Measurements from ENCODE around the gene CCL2. TPM values are rescaled to one million over a fixed set of nuclear protein-coding genes. Genes with fewer than 3 reads are reported as not detected.
"Not testable (repeated sequence)": the region's sequence is repeated elsewhere in the genome, so short reads cannot be mapped to it uniquely, and the experiment has no call there.

Gene CCL2
- total and polyA plus RNA-seq, 2 experiments from 2014 or later = 1.5 to 18.5 TPM

- TF ChIP-seq, protein P1, sequence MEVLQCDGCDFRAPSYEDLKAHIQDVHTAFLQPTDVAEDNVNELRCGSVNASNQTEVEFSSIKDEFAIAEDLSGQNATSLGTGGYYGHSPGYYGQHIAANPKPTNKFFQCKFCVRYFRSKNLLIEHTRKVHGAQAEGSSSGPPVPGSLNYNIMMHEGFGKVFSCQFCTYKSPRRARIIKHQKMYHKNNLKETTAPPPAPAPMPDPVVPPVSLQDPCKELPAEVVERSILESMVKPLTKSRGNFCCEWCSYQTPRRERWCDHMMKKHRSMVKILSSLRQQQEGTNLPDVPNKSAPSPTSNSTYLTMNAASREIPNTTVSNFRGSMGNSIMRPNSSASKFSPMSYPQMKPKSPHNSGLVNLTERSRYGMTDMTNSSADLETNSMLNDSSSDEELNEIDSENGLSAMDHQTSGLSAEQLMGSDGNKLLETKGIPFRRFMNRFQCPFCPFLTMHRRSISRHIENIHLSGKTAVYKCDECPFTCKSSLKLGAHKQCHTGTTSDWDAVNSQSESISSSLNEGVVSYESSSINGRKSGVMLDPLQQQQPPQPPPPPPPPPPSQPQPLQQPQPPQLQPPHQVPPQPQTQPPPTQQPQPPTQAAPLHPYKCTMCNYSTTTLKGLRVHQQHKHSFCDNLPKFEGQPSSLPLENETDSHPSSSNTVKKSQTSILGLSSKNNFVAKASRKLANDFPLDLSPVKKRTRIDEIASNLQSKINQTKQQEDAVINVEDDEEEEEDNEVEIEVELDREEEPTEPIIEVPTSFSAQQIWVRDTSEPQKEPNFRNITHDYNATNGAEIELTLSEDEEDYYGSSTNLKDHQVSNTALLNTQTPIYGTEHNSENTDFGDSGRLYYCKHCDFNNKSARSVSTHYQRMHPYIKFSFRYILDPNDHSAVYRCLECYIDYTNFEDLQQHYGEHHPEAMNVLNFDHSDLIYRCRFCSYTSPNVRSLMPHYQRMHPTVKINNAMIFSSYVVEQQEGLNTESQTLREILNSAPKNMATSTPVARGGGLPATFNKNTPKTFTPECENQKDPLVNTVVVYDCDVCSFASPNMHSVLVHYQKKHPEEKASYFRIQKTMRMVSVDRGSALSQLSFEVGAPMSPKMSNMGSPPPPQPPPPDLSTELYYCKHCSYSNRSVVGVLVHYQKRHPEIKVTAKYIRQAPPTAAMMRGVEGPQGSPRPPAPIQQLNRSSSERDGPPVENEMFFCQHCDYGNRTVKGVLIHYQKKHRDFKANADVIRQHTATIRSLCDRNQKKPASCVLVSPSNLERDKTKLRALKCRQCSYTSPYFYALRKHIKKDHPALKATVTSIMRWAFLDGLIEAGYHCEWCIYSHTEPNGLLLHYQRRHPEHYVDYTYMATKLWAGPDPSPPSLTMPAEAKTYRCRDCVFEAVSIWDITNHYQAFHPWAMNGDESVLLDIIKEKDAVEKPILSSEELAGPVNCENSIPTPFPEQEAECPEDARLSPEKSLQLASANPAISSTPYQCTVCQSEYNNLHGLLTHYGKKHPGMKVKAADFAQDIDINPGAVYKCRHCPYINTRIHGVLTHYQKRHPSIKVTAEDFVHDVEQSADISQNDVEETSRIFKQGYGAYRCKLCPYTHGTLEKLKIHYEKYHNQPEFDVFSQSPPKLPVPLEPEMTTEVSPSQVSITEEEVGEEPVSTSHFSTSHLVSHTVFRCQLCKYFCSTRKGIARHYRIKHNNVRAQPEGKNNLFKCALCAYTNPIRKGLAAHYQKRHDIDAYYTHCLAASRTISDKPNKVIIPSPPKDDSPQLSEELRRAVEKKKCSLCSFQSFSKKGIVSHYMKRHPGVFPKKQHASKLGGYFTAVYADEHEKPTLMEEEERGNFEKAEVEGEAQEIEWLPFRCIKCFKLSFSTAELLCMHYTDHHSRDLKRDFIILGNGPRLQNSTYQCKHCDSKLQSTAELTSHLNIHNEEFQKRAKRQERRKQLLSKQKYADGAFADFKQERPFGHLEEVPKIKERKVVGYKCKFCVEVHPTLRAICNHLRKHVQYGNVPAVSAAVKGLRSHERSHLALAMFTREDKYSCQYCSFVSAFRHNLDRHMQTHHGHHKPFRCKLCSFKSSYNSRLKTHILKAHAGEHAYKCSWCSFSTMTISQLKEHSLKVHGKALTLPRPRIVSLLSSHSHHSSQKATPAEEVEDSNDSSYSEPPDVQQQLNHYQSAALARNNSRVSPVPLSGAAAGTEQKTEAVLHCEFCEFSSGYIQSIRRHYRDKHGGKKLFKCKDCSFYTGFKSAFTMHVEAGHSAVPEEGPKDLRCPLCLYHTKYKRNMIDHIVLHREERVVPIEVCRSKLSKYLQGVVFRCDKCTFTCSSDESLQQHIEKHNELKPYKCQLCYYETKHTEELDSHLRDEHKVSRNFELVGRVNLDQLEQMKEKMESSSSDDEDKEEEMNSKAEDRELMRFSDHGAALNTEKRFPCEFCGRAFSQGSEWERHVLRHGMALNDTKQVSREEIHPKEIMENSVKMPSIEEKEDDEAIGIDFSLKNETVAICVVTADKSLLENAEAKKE (CRISPR knock-in tag; IDR thresholded peaks at IDR 0.05) = no peak
- TF ChIP-seq CREB1 (CRISPR knock-in tag; IDR thresholded peaks at IDR 0.05; ENCODE audit: low read depth) (no peak), ZNF114 (CRISPR knock-in tag; IDR thresholded peaks at IDR 0.05) (no peak), EZH2 (IDR thresholded peaks at IDR 0.05; ENCODE audit: low read depth, unreplicated experiment) (no peak)
These were observed 28.4 kb upstream of the CCL2 start (continued) for GRCh38 chr17:34226744-34227034.

GRCh38 chr17:34227293-34227692 lies 27.8 kb upstream of the CCL2 start:
- peaks cover 19% of the 10 kb centered on the region; the same call in 1 of the 2 replicates for H3K9me2 ChIP-seq (ENCODE audit: insufficient read depth)
- not testable (repeated sequence) for H3K27ac ChIP-seq (ENCODE audit: low read depth); H3K36me3 Mint-ChIP-seq (ENCODE audit: low read depth); H3F3A ChIP-seq (replicated peaks; ENCODE audit: low read depth); H3K4me1 Mint-ChIP-seq; H3K4me2 ChIP-seq; H3K27me3 ChIP-seq (ENCODE audit: insufficient read depth); H3K4me3 ChIP-seq; DNase-seq (ENCODE audit: low spot score); H3K4me3 Mint-ChIP-seq; H3K4me1 ChIP-seq (ENCODE audit: insufficient read depth); H4K20me1 ChIP-seq (replicated peaks; ENCODE audit: insufficient read depth); H3K27me3 Mint-ChIP-seq (ENCODE audit: insufficient read depth, low read depth, poor library complexity); H3K36me3 ChIP-seq (ENCODE audit: insufficient read depth); H3K27ac Mint-ChIP-seq; ATAC-seq; H3K79me2 ChIP-seq (replicated peaks; ENCODE audit: insufficient read depth)
- peak overlapping the region; percentile 8; the same call in 1 of the 2 replicates for H2AFZ ChIP-seq
- H3K9me3 Mint-ChIP-seq = peaks cover 24% of the 10 kb centered on the region

- Histone ChIP-seq H3K4me3 (no peak overlapping the region), H3F3A (replicated peaks; ENCODE audit: low read depth) (no peaks in the 10 kb centered on the region), H3K4me2 (no peak overlapping the region), H3K36me3 (ENCODE audit: insufficient read depth) (peaks cover 4% of the 10 kb centered on the region; the same call in 1 of the 2 replicates), H3K79me2 (replicated peaks; ENCODE audit: insufficient read depth) (no peaks in the 10 kb centered on the region), H2AFZ (peak overlapping the region; percentile 8; the same call in 1 of the 2 replicates), H3K9me2 (ENCODE audit: insufficient read depth) (peaks cover 18% of the 10 kb centered on the region; the same call in 1 of the 2 replicates), H3K27me3 (ENCODE audit: insufficient read depth) (no peaks in the 10 kb centered on the region), H3K4me1 (ENCODE audit: insufficient read depth) (peaks cover 8% of the 10 kb centered on the region; the same call in 1 of the 2 replicates), H3K27ac (ENCODE audit: low read depth) (no peak overlapping the region), H4K20me1 (replicated peaks; ENCODE audit: insufficient read depth) (no peaks in the 10 kb centered on the region)
- H3K4me3 Mint-ChIP-seq = no peak overlapping the region
- H3K27me3 Mint-ChIP-seq (ENCODE audit: insufficient read depth, low read depth, poor library complexity) = peaks cover 1% of the 10 kb centered on the region
- DNase-seq (ENCODE audit: low spot score) (no peak), ATAC-seq (no peak)
- peaks cover 9% of the 10 kb centered on the region; the same call in 2 of the 3 replicates for H3K36me3 Mint-ChIP-seq (ENCODE audit: low read depth)
- no peak overlapping the region for H3K27ac Mint-ChIP-seq
- peaks cover 8% of the 10 kb centered on the region for H3K4me1 Mint-ChIP-seq
- H3K9me3 Mint-ChIP-seq = peaks cover 24% of the 10 kb centered on the region
- TF ChIP-seq EZH2 (IDR thresholded peaks at IDR 0.05; ENCODE audit: low read depth, unreplicated experiment) = no peak
- TF ChIP-seq ZNF114 (CRISPR knock-in tag; IDR thresholded peaks at IDR 0.05) = no peak
- no peak for TF ChIP-seq POLR2AphosphoS5 (IDR thresholded peaks at IDR 0.05; ENCODE audit: low read depth)
- TF ChIP-seq EZH2phosphoT487 (IDR thresholded peaks at IDR 0.05; ENCODE audit: unreplicated experiment) = no peak
- no peak for TF ChIP-seq NANOG (IDR thresholded peaks at IDR 0.05; ENCODE audit: borderline replicate concordance)
- TF ChIP-seq CTCF (conservative IDR thresholded peaks at IDR 0.05; ENCODE audit: low read depth in 2 of 2) = no peak
- TF ChIP-seq JUNB (IDR thresholded peaks at IDR 0.05; ENCODE audit: unreplicated experiment) = no peak
- TF ChIP-seq CREB1 (CRISPR knock-in tag; IDR thresholded peaks at IDR 0.05; ENCODE audit: low read depth) = no peak
These were observed 27.4 kb upstream of the CCL2 start for GRCh38 chr17:34227707-34228106.

Measured in GM23338 (cell line).